NB4 (cell line): ENCODE measurements around the gene USP6NL.
"Not testable (repeated sequence)": the region's sequence is repeated elsewhere in the genome, so short reads cannot be mapped to it uniquely, and the experiment has no call there.

ENCODE experiments used
- DNase-seq: peaks from one replicate; pipeline ENCODE4 v3.0.0; 2010; ENCODE audit warnings: low read depth
- H3K4me3 ChIP-seq: one replicate; pipeline ENCODE4 v1.5.1; 2011; ENCODE audit warnings: mild to moderate bottlenecking, low read depth, low read length, moderate library complexity
- MYC ChIP-seq: IDR thresholded peaks from 2 replicates; pipeline ENCODE4 v1.6.1; 2011; ENCODE audit warnings: low read depth, low read length
- POLR2A ChIP-seq: IDR thresholded peaks from 2 replicates; pipeline ENCODE4 v1.6.1; 2011; ENCODE audit warnings: mild to moderate bottlenecking; ENCODE audit not compliant: insufficient read length; ENCODE audit errors: extremely low read depth
- TF ChIP-seq, protein P1 (sequence below): IDR thresholded peaks from 2 replicates; pipeline ENCODE4 v1.6.1; 2011; ENCODE audit warnings: low read depth, low read length
- TF ChIP-seq, protein P2 (sequence below): IDR thresholded peaks from one replicate; pipeline ENCODE4 v1.5.1; 2012; ENCODE audit warnings: low read depth, low read length

Gene USP6NL

DNA sequence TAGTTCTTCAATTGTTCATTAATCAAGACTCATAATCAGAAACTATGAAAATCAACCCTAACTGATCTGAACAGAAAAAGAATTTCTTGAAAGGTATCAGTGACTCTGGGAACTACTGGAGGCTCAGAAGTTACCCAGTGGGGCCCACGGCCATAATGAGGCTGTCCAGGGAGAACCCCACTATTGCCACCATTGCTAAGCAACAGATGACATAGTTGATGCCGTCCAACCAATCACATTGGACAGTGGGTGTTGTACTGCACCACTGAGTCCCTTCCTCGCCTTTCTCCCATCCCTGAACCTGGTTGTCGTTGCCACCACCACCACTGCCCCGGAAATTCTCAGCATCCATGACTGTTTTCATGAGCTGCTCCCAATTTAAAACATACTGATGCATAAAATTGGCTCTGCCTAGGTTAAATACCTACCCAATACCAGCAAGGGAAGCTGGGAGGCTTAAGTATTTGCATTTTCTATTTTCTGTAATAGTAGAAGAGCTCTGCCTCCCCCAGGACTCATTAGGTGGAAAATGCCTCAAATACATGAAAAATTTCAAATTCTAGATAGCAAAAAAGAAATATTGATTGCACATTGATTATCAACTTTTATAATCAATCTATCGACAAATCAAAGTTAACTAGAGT, 26.7 kb upstream of the USP6NL start:
- no peak for TF ChIP-seq POLR2A
- TF ChIP-seq, protein P1, sequence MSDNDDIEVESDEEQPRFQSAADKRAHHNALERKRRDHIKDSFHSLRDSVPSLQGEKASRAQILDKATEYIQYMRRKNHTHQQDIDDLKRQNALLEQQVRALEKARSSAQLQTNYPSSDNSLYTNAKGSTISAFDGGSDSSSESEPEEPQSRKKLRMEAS: no peak
- no peak for TF ChIP-seq MYC
- no peak overlapping the region for H3K4me3 ChIP-seq
- no peak for DNase-seq

DNA sequence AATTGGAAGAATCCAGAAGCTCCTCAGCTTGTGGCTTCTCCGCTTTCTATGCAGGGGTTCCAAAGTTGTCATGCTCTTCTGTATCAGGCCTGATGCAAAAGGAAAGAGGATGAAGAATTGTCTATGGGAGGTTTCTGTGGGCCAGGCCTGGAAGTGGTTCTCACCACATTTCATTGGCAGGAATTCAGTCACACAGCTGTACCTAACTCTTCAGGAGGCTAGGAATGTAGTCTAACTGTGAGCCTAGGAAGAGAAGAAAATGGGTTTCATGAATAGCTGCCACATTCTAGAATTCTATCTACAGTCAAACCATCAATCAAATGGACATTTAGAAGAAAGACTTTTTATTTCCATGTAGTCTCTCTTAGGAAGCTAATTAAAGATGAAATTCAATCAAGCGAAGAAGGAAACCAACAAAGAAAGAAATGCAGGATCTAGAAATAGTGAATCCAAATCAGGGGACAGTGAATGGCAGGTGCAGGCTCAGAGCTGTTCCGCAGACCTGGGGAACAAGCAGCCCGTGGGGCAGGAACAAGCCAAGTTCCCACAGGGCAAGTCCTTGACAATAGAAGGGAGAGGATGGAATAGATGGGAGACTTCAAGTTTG, 25.4 kb upstream of the USP6NL start:
- DNase-seq: no peak
- H3K4me3 ChIP-seq: no peak overlapping the region
- TF ChIP-seq, protein P2, sequence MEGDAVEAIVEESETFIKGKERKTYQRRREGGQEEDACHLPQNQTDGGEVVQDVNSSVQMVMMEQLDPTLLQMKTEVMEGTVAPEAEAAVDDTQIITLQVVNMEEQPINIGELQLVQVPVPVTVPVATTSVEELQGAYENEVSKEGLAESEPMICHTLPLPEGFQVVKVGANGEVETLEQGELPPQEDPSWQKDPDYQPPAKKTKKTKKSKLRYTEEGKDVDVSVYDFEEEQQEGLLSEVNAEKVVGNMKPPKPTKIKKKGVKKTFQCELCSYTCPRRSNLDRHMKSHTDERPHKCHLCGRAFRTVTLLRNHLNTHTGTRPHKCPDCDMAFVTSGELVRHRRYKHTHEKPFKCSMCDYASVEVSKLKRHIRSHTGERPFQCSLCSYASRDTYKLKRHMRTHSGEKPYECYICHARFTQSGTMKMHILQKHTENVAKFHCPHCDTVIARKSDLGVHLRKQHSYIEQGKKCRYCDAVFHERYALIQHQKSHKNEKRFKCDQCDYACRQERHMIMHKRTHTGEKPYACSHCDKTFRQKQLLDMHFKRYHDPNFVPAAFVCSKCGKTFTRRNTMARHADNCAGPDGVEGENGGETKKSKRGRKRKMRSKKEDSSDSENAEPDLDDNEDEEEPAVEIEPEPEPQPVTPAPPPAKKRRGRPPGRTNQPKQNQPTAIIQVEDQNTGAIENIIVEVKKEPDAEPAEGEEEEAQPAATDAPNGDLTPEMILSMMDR: no peak
- TF ChIP-seq MYC: no peak
- TF ChIP-seq, protein P1: no peak
- no peak for TF ChIP-seq POLR2A

DNA sequence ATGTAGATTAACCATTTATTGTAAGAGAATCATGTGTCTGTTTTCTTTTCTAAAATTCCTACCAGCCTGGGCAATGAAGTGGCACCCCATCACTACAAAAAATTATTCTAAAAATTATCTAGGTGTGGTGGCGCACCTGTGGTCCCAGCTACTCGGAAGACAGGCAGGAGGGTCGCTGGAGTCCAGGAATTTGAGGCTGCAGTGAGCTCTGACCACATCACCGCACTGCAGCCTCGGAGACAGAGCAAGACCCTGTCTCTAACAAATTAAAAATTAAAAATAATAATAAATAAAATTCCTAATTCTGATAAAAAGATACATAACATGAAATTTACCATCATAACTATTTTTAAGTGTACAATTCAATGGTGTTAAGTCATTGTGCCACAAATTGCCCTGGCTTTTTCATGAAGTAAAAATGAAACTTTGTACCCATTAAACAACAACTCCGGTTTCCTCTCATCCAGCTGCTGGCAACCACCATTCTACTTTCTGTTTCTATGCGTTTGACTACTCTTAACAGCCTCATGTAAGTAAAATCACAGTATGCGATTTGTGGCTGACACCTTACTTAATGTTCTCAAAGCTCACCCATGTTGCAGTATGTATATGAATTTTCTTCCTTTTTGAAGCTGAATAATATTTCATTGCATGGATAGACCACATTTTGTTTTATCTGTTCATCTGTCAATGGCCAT, 20.6 kb upstream of the USP6NL start:
- DNase-seq: no peak
- no peak overlapping the region for H3K4me3 ChIP-seq

DNA sequence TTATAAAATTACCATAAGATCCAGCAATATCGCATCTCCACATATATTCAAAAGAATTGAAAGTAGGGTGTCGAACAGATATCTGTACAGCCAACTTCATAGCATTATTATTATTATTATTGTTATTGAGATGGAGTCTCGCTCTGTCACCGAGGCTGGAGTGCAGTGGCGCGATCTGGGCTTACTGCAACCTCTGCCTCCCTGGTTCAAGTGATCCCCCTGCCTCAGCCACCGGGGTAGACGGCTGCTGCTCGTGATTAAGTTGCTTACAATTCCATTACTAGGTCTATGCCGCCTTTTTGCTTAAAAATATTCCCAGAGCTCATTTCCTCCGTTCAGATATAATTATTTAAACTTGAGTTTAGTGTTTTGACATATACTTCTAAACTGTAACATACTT, 19.8 kb upstream of the USP6NL start:
- no peak for DNase-seq
- TF ChIP-seq, protein P2: no peak
- TF ChIP-seq MYC (no peak), POLR2A (no peak)
- TF ChIP-seq, protein P1: no peak
- H3K4me3 ChIP-seq: no peak overlapping the region

More for the DNA sequence above, 20.6 kb upstream of the USP6NL start:
- TF ChIP-seq, protein P1: no peak
- TF ChIP-seq MYC (no peak), POLR2A (no peak)
- TF ChIP-seq, protein P2: no peak

DNA sequence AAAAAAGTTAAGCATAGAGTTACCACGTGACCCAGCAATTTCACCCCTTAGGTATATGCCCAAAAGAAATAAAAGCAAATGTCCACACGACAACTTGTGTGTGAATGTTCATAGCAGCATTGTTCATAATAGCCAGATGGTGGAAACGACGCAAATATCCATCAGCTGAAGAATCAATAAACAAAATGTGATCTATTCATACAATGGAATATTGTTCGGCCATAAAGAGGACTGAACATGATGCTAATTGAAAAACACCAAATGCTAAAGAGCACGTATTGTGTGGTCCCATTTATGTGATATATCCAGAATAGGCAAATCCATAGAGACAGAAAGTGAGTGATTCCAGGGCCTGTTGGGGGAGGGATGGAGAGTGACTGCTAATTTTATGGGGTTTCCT, 18.3 kb upstream of the USP6NL start:
- DNase-seq: no peak
- TF ChIP-seq POLR2A: no peak
- TF ChIP-seq, protein P2: no peak
- no peak for TF ChIP-seq MYC
- TF ChIP-seq, protein P1: no peak
- no peak overlapping the region for H3K4me3 ChIP-seq

DNA sequence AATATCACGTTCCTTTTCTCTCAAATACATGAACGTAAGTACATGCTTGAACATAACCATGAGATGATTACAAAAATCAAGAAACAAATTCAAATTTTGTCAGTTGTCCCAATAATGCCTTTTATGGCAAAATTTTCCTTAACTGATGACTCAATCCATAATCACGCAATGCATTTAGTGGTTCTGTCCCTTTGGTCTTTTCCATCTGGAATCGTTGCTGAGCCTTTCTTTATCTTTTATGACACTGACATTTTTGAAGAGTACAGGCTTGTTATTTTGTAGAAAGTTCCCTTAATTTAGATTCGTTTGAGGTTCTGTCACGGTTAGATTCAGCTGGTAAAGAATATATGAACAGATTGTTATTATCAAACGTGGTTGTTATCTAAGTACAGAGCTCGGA, 16.5 kb upstream of the USP6NL start:
- H3K4me3 ChIP-seq, DNase-seq: not testable (repeated sequence)

DNA sequence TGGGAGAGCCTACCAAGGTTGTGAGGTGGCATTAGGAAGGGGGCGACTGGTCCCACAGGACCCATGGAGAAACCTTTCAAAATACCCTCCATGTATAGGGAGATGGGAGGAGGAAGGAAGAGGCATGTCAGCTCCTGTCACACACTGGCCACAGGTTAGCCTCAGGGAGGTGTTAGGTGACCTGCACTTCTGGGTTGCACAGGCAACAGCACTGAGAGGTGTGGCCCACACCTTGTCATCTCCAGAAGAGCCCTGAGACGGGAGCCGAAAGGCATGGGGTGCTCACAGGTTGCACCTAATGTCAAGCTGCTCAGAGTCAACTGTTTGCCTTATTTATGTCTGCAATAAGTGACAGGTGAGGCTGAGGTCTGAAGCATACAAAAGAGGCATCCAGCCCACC, 14.6 kb upstream of the USP6NL start:
- H3K4me3 ChIP-seq: no peak overlapping the region
- no peak for TF ChIP-seq POLR2A
- TF ChIP-seq, protein P2: no peak
- TF ChIP-seq MYC: no peak
- no peak for DNase-seq
